ENCODE data around the gene ZNF608.

ZNF608 gene

GRCh38 chr5:124724357-124725039 lies 21.9 kb downstream of the ZNF608 start:
- FAIRE-seq (no peak), DNase-seq (ENCODE audit: insufficient read length, low spot score) (no peak)
- TF ChIP-seq POLR2A (IDR thresholded peaks at IDR 0.05; ENCODE audit: low read depth, low read length), result no peak

- DNase-seq (ENCODE audit: insufficient read length, low spot score) (no peak), FAIRE-seq (no peak)
- no peak for TF ChIP-seq POLR2A (IDR thresholded peaks at IDR 0.05; ENCODE audit: low read depth, low read length)
Observed at GRCh38 chr5:124721229-124721735, 25.2 kb downstream of the ZNF608 start.

GRCh38 chr5:124720593-124720992 lies 25.8 kb downstream of the ZNF608 start:
- FAIRE-seq, result no peak
- DNase-seq (ENCODE audit: insufficient read length, low spot score), result no peak
- TF ChIP-seq POLR2A (IDR thresholded peaks at IDR 0.05; ENCODE audit: low read depth, low read length), result no peak

DNA sequence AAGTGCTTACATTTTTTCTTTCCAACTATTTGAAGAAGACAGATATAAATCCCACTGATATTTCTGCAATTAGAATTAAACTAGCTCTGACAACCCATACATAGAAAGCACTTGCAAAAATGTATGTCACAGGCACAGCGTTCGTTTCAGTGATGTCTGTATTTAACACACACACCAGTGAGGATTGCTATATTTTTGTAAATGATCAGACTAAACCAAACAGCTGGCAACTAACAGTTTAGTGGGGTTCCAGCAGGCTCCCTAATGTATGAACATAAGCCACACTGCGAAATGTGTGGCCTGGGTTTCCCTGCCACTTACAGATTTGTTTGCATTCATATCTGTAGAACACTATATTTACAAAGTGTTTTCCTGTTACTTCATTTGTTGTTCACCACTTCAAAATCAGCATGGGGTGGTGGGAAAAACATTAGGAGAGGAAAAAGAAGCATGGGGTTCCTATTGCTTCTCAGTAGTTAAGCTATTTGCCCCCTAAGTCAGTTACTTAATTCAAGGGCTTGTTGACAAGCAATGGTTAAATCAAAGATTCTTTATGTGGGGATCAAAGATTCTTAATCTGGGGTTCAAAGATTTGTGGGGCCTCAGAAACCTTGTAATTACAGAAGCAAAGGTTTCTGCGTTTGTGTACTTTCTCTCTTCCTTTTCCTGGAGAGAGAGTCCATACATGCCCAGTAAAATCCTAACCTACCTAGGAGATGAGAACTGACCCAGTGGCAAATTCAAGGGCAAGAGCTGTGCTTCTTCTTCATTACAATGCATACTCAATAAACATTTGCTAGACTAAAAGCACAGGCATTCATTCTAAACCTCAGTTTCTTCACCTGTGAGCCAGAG lies 27.1 kb downstream of the ZNF608 start:
- no peak for TF ChIP-seq POLR2A (IDR thresholded peaks at IDR 0.05; ENCODE audit: low read depth, low read length)
- DNase-seq (ENCODE audit: insufficient read length, low spot score), result no peak
- no peak for FAIRE-seq

DNA sequence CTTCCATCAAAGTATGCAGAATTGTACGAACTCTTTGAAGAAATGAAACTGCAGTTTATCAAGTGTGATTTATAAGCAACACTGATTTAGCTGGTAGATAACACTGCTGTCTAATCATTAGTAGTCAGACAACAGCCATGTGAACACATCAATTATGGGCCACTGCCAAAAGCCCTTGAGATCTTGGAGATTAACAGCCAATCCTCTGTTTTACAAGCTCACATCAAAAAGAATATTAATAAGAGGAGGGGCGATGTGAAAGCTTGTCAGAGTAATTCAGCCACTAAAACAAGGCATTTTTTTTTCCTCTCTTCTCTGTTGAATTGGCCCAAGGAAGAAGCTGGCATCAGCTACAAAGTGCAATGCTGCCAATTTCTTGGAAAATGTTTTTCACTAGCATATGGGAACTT lies 28.1 kb downstream of the ZNF608 start:
- no peak for FAIRE-seq
- DNase-seq (ENCODE audit: insufficient read length, low spot score), result no peak
- TF ChIP-seq POLR2A (IDR thresholded peaks at IDR 0.05; ENCODE audit: low read depth, low read length), result no peak

DNA sequence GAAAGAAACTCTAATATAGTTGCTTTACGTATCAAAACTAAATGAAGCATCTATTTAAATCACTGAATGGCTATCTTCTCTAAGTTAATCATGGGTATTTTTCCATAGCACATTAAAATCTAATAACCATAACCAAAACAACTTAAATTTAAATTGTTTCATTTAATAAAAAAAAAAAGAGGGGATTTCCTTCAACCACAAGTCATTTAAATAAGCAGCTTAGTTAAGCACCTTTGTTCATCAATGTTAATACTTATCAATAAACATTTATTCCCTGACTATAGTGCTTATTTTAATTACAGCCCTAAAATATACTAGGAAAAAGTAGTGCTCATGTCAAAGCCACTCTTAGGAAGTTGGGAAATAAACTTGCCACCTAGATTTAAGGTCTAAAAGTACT lies 30.3 kb downstream of the ZNF608 start:
- TF ChIP-seq POLR2A (IDR thresholded peaks at IDR 0.05; ENCODE audit: low read depth, low read length), result no peak
- DNase-seq (ENCODE audit: insufficient read length, low spot score) (no peak), FAIRE-seq (no peak)

DNA sequence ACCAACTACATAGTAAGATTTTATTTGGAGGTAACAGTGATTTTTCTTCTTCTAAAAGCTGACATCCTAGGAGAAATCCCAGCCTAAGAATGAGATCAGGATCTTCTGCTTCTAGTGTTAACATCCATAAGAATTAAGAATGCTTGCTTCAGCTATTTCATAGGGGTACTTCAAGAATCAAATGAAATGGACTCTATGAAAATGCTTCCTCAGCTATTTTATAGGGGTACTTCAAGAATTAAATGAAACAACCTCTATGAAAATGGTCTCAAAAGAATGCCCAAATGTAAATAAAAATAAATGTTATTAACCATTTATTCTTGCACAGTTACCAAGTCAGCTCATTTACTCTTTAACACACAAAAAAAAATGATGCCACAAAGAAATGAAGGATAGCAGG lies 31.5 kb downstream of the ZNF608 start:
- FAIRE-seq (no peak), DNase-seq (ENCODE audit: insufficient read length, low spot score) (no peak)
- no peak for TF ChIP-seq POLR2A (IDR thresholded peaks at IDR 0.05; ENCODE audit: low read depth, low read length)

GRCh38 chr5:124713595-124713994 lies 32.8 kb downstream of the ZNF608 start:
- no peak for FAIRE-seq
- DNase-seq (ENCODE audit: insufficient read length, low spot score), result no peak
- no peak for TF ChIP-seq POLR2A (IDR thresholded peaks at IDR 0.05; ENCODE audit: low read depth, low read length)

- DNase-seq (ENCODE audit: insufficient read length, low spot score) (no peak), FAIRE-seq (no peak)
- no peak for TF ChIP-seq POLR2A (IDR thresholded peaks at IDR 0.05; ENCODE audit: low read depth, low read length)
Observed at GRCh38 chr5:124712731-124713305, 33.6 kb downstream of the ZNF608 start.

DNA sequence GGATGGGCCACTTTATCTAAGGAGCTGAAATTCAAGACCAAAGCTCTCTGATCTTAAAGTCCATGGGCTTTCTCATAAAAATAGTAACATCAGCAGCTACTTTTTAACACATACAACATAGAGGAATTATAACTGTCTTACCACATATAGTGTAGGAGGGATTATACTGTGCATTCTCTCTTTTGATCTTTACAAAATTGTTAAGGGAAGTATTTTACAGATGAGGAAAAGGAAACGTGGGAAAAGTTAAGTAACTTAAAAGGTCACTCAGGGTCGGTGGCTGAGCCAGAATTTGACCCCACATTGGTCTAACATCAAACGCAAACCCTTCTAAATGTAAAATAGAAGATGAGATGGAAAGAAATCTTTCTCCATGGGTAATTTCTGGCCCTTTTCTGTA lies 38.4 kb downstream of the ZNF608 start:
- FAIRE-seq, result no peak
- DNase-seq (ENCODE audit: insufficient read length, low spot score), result no peak
- no peak for TF ChIP-seq POLR2A (IDR thresholded peaks at IDR 0.05; ENCODE audit: low read depth, low read length)

DNA sequence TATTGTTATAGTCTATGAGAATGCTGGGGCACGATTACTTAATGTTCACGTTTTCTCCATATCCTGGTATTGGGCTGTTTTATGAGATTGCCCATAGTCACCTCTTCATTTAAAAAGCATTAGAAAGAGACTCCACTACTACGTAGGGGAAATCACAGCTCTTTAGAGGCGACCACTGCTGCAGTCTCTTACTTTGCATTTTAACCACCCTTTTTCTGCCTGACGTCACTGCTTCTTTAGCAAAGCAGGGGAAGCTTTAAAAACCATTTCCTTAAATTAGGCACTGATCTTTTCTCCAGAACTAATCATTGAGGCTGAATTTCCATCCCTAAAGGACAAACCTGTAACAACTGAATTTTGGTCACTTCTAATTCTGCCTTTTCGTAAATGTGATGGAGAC lies 38.9 kb downstream of the ZNF608 start:
- no peak for TF ChIP-seq POLR2A (IDR thresholded peaks at IDR 0.05; ENCODE audit: low read depth, low read length)
- no peak for DNase-seq (ENCODE audit: insufficient read length, low spot score)
- no peak for FAIRE-seq

DNA sequence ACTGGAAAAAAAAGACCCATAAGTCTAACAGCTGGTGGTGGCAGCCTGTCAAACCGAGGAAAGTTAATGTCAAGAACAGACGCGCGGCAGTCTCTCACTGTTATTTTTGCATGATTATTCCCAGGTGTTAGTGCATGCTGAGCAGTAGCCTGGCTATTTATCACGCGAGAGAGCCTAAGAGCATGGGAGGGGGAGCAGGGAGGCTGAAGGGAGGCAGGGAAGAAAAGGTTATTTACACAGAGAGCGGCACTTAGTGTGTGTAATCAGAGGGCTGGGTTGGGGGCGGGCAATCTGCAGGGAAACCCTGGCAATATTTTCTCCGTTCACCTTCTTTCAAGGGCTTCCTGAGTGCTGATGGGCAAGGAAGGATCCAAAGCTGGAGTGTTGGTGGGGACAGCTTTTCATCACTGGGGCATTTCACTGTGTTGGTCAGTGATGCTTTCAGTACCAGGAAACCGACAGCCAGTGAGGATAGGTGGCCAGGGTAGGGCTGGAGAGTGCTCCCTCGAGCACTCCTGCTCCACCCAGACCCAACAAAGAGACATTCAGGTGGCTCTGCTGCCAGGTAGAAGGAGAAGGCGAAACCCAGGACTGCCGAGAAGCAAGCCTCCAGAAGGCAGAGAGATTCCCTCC lies 39.6 kb downstream of the ZNF608 start:
- no peak for TF ChIP-seq POLR2A (IDR thresholded peaks at IDR 0.05; ENCODE audit: low read depth, low read length)

DNA sequence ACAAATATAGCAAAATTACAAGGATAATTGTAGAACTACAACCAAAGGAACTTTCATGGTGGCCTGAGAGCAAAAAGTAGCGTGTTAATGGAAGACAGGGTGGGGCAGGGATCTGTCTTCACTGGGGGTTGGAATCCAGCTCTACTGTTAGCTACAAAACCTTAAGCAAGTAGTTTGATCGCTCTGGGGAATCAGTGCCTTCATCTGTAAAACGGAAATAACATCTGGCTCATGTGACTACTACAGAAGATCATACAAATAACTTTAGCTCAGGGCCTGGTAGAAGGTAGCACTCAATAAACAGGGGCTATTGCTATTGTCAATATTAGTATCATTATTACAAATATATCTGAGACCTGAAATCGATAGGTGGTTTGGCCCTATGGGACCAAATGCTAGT lies 40.4 kb downstream of the ZNF608 start:
- FAIRE-seq (no peak), DNase-seq (ENCODE audit: insufficient read length, low spot score) (no peak)
- no peak for TF ChIP-seq POLR2A (IDR thresholded peaks at IDR 0.05; ENCODE audit: low read depth, low read length)

More for the DNA sequence above, 39.6 kb downstream of the ZNF608 start:
- DNase-seq (ENCODE audit: insufficient read length, low spot score), result no peak
- FAIRE-seq, result no peak

GRCh38 chr5:124705577-124705976 lies 40.9 kb downstream of the ZNF608 start:
- TF ChIP-seq POLR2A (IDR thresholded peaks at IDR 0.05; ENCODE audit: low read depth, low read length), result no peak
- no peak for DNase-seq (ENCODE audit: insufficient read length, low spot score)
- no peak for FAIRE-seq

Measured in H54 (cell line).